ENCODE results near the gene ADAMTS6.

The ADAMTS6 gene

DNA sequence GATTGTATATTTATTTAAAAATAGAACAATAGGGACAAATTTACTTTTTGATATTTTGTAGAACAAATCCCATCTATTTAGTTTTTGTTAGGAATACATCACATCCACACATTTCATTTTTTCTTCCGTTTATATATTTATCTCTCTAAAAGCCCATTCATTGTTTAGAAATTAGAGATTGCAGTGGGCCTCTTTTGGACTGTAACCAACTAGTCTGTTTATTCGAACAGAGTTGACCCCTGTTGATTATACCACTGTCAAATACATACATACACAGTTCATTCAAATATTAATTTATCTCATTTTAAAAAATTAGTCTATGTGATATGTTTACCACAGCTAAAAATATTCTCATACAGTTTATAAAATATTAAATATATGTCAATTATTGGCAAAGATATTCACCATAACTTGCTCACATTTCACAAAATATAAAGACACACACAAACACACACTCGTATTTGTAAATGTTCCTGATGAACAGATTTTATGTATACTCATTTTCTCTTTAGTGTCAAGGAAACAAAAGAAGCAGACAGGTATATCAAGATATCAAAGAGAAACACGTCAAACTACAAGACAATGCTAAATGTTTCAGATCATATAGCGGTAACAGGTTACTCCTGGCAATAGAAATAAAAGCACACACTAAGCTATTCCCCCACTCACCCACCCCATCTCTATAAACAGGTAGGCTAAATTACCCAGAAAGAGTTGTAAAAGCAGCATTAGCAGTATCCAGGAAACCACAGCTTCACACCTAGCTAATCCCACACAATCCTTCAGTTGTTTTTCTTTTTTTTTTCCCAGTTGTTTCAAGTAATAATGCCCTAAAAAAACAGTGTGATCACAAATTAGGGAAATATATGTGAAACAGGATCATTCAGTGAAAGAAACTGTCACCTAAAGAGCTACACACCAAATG lies 283.9 kb downstream of the ADAMTS6 start:
- Histone ChIP-seq H2BK5ac (ENCODE audit: low read depth, low read length, poor library complexity) (no peak overlapping the region), H2AK5ac (ENCODE audit: low read length) (no peak overlapping the region), H3K79me1 (ENCODE audit: low read length) (no peaks in the 10 kb centered on the region), H3K18ac (ENCODE audit: low read length) (no peak overlapping the region), H2BK12ac (ENCODE audit: low read length) (no peak overlapping the region), H3K14ac (ENCODE audit: low read length) (no peak overlapping the region), H3K4ac (ENCODE audit: low read depth, low read length) (no peak overlapping the region), H3K4me1 (ENCODE audit: control insufficient read depth in 1 of 2, insufficient read depth in 2 of 2, low read length in 2 of 2) (no peaks in the 10 kb centered on the region), H3K9ac (ENCODE audit: low read length) (no peak overlapping the region), H4K8ac (ENCODE audit: low read depth, low read length) (no peak overlapping the region), H3K4me2 (ENCODE audit: low read length) (no peak overlapping the region), H2AFZ (ENCODE audit: insufficient read depth, low read length, poor library complexity) (no peak overlapping the region), H3K23ac (ENCODE audit: low read length) (no peak overlapping the region), H4K91ac (ENCODE audit: low read depth, low read length) (no peak overlapping the region), H4K12ac (ENCODE audit: low read depth, low read length) (no peak overlapping the region), H3K27ac (ENCODE audit: low read depth, low read length) (no peak overlapping the region), H3K9me3 (ENCODE audit: insufficient read depth, low read depth, low read length) (no peaks in the 10 kb centered on the region), H2BK120ac (ENCODE audit: insufficient read depth, low read length, poor library complexity) (no peak overlapping the region), H3K4me3 (ENCODE audit: low read depth, low read length) (no peak overlapping the region), H3K27me3 (ENCODE audit: insufficient read depth, low read length) (no peaks in the 10 kb centered on the region), H3K79me2 (ENCODE audit: control insufficient read depth, insufficient read depth, low read length, poor library complexity) (no peaks in the 10 kb centered on the region), H3K36me3 (ENCODE audit: control insufficient read depth in 1 of 2, insufficient read depth in 2 of 2, low read length in 2 of 2) (peaks cover 2 to 7% of the 10 kb centered on the region in 2 experiments)
- DNase-seq, result no peak
- no CpG with 5 or more reads among the region's 5 CpGs for WGBS (ENCODE audit: extremely low coverage, insufficient coverage, insufficient read length)

DNA sequence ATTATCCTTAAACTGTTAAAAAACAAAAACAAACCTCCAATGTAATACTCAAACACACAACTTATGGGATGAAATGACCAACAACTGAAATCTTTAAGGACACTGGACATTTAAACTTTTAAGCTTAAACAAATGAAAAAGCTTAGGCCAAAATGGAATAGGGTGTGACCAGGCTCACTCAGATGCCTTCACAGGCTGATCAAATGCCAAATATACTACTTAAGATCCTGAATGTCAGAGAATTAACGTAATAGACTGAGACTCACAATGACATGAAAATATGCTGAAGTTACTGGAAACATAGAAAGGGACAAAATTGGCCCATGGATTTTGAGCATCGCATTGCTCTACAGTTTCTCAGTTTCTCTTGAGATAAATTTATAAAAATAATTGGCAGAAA lies 286.8 kb downstream of the ADAMTS6 start:
- H2BK5ac ChIP-seq (ENCODE audit: low read depth, low read length, poor library complexity), result no peak overlapping the region
- no peaks in the 10 kb centered on the region for H3K79me1 ChIP-seq (ENCODE audit: low read length)
- no peak overlapping the region for H2AFZ ChIP-seq (ENCODE audit: insufficient read depth, low read length, poor library complexity)
- H3K36me3 ChIP-seq (ENCODE audit: control insufficient read depth in 1 of 2, insufficient read depth in 2 of 2, low read length in 2 of 2), result peaks cover 0 to 5% of the 10 kb centered on the region in 2 experiments
- no peak overlapping the region for H3K14ac ChIP-seq (ENCODE audit: low read length)
- H3K27me3 ChIP-seq (ENCODE audit: insufficient read depth, low read length), result no peaks in the 10 kb centered on the region
- no peak overlapping the region for H2AK5ac ChIP-seq (ENCODE audit: low read length)
- no peak overlapping the region for H3K4me2 ChIP-seq (ENCODE audit: low read length)
- H4K8ac ChIP-seq (ENCODE audit: low read depth, low read length), result no peak overlapping the region
- H3K4ac ChIP-seq (ENCODE audit: low read depth, low read length), result no peak overlapping the region
- no peak overlapping the region for H3K27ac ChIP-seq (ENCODE audit: low read depth, low read length)
- H3K23ac ChIP-seq (ENCODE audit: low read length), result no peak overlapping the region
- H2BK120ac ChIP-seq (ENCODE audit: insufficient read depth, low read length, poor library complexity), result no peak overlapping the region
- H3K9ac ChIP-seq (ENCODE audit: low read length), result no peak overlapping the region
- no peak overlapping the region for H2BK12ac ChIP-seq (ENCODE audit: low read length)
- no peaks in the 10 kb centered on the region for H3K9me3 ChIP-seq (ENCODE audit: insufficient read depth, low read depth, low read length)
- WGBS (ENCODE audit: extremely low coverage, insufficient coverage, insufficient read length), result no CpG with 5 or more reads among the region's 2 CpGs
- H4K91ac ChIP-seq (ENCODE audit: low read depth, low read length), result no peak overlapping the region
- DNase-seq, result no peak
- H3K4me3 ChIP-seq (ENCODE audit: low read depth, low read length), result no peak overlapping the region
- H3K79me2 ChIP-seq (ENCODE audit: control insufficient read depth, insufficient read depth, low read length, poor library complexity), result no peaks in the 10 kb centered on the region
- no peak overlapping the region for H4K12ac ChIP-seq (ENCODE audit: low read depth, low read length)
- H3K18ac ChIP-seq (ENCODE audit: low read length), result no peak overlapping the region
- no peaks in the 10 kb centered on the region for H3K4me1 ChIP-seq (ENCODE audit: control insufficient read depth in 1 of 2, insufficient read depth in 2 of 2, low read length in 2 of 2)

DNA sequence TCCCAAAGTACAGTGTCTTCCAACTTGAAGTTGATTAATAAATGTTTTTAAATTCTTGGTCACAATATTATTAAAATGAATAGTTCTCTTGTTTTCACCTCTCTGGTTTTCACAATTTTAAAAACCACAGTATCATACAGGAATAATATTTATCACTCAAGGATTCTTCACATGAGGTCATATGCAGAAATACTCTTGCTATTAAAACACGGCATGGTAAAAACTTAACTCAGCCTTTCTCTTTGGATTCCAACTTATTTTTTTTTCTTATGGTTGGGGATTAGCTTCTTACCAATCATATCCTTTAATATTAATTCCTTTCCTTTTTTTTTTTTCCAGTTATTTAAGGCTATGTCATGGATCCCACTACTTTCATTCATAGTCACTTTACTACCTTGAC lies 289.4 kb downstream of the ADAMTS6 start:
- no peak overlapping the region for H2AK5ac ChIP-seq (ENCODE audit: low read length)
- H3K36me3 ChIP-seq (ENCODE audit: control insufficient read depth in 1 of 2, insufficient read depth in 2 of 2, low read length in 2 of 2), result peaks cover 3 to 8% of the 10 kb centered on the region in 2 experiments
- H3K4me2 ChIP-seq (ENCODE audit: low read length), result no peak overlapping the region
- no peak for DNase-seq
- WGBS (ENCODE audit: extremely low coverage, insufficient coverage, insufficient read length), result no CpG with 5 or more reads among the region's 1 CpG
- H3K79me2 ChIP-seq (ENCODE audit: control insufficient read depth, insufficient read depth, low read length, poor library complexity), result peaks cover 2% of the 10 kb centered on the region
- peaks cover 3% of the 10 kb centered on the region in 2 experiments for H3K4me1 ChIP-seq (ENCODE audit: control insufficient read depth in 1 of 2, insufficient read depth in 2 of 2, low read length in 2 of 2)
- H2BK12ac ChIP-seq (ENCODE audit: low read length), result no peak overlapping the region
- no peaks in the 10 kb centered on the region for H3K27me3 ChIP-seq (ENCODE audit: insufficient read depth, low read length)
- no peak overlapping the region for H3K27ac ChIP-seq (ENCODE audit: low read depth, low read length)
- H3K9ac ChIP-seq (ENCODE audit: low read length), result no peak overlapping the region
- H4K12ac ChIP-seq (ENCODE audit: low read depth, low read length), result no peak overlapping the region
- H3K18ac ChIP-seq (ENCODE audit: low read length), result no peak overlapping the region
- H3K4me3 ChIP-seq (ENCODE audit: low read depth, low read length), result no peak overlapping the region
- no peak overlapping the region for H3K14ac ChIP-seq (ENCODE audit: low read length)
- H4K91ac ChIP-seq (ENCODE audit: low read depth, low read length), result no peak overlapping the region
- no peak overlapping the region for H2AFZ ChIP-seq (ENCODE audit: insufficient read depth, low read length, poor library complexity)
- H2BK5ac ChIP-seq (ENCODE audit: low read depth, low read length, poor library complexity), result no peak overlapping the region
- H2BK120ac ChIP-seq (ENCODE audit: insufficient read depth, low read length, poor library complexity), result no peak overlapping the region
- no peak overlapping the region for H4K8ac ChIP-seq (ENCODE audit: low read depth, low read length)
- peaks cover 2% of the 10 kb centered on the region for H3K79me1 ChIP-seq (ENCODE audit: low read length)
- no peak overlapping the region for H3K23ac ChIP-seq (ENCODE audit: low read length)
- no peaks in the 10 kb centered on the region for H3K9me3 ChIP-seq (ENCODE audit: insufficient read depth, low read depth, low read length)
- H3K4ac ChIP-seq (ENCODE audit: low read depth, low read length), result no peak overlapping the region

DNA sequence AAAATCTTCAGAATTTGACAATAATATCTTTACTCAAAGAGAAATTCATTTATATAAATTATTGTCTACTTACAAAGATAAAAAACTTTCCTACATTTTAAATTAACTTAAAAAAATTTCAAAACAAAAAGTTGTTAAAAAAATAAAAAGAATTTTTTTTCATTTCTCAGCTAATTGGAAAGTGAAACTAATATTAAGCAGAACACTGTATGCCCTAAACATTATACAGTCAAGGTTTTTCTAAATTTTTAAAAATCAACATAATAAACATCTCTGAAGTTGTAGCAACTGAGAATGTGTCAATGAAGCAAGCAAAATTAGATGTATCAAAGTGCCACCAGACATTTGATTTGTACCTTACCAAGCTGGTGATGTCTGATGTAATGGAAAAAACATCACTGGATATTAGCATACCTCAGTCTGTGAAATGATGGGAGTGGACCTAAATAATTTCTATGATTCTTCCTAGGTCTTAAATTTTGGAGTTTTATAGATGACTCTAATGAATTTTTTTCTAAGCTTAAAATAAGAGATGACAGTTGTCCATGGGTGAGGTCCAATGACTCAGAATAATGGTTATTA lies 290.1 kb downstream of the ADAMTS6 start:
- H3K36me3 ChIP-seq (ENCODE audit: control insufficient read depth in 1 of 2, insufficient read depth in 2 of 2, low read length in 2 of 2), result peaks cover 3 to 6% of the 10 kb centered on the region in 2 experiments
- no peak overlapping the region for H4K91ac ChIP-seq (ENCODE audit: low read depth, low read length)
- H3K4me2 ChIP-seq (ENCODE audit: low read length), result no peak overlapping the region
- no peak overlapping the region for H2BK5ac ChIP-seq (ENCODE audit: low read depth, low read length, poor library complexity)
- no peaks in the 10 kb centered on the region for H3K27me3 ChIP-seq (ENCODE audit: insufficient read depth, low read length)
- no peak overlapping the region for H3K14ac ChIP-seq (ENCODE audit: low read length)
- H3K9ac ChIP-seq (ENCODE audit: low read length), result no peak overlapping the region
- no peak overlapping the region for H4K8ac ChIP-seq (ENCODE audit: low read depth, low read length)
- H3K4me3 ChIP-seq (ENCODE audit: low read depth, low read length), result no peak overlapping the region
- peaks cover 3% of the 10 kb centered on the region in 2 experiments for H3K4me1 ChIP-seq (ENCODE audit: control insufficient read depth in 1 of 2, insufficient read depth in 2 of 2, low read length in 2 of 2)
- peaks cover 2% of the 10 kb centered on the region for H3K79me2 ChIP-seq (ENCODE audit: control insufficient read depth, insufficient read depth, low read length, poor library complexity)
- no peak overlapping the region for H2AFZ ChIP-seq (ENCODE audit: insufficient read depth, low read length, poor library complexity)
- H4K12ac ChIP-seq (ENCODE audit: low read depth, low read length), result no peak overlapping the region
- H3K79me1 ChIP-seq (ENCODE audit: low read length), result peaks cover 2% of the 10 kb centered on the region
- H3K4ac ChIP-seq (ENCODE audit: low read depth, low read length), result no peak overlapping the region
- H2BK12ac ChIP-seq (ENCODE audit: low read length), result no peak overlapping the region
- no peaks in the 10 kb centered on the region for H3K9me3 ChIP-seq (ENCODE audit: insufficient read depth, low read depth, low read length)
- no peak overlapping the region for H3K18ac ChIP-seq (ENCODE audit: low read length)
- no peak for DNase-seq
- H3K23ac ChIP-seq (ENCODE audit: low read length), result no peak overlapping the region
- H2BK120ac ChIP-seq (ENCODE audit: insufficient read depth, low read length, poor library complexity), result no peak overlapping the region
- H3K27ac ChIP-seq (ENCODE audit: low read depth, low read length), result no peak overlapping the region
- H2AK5ac ChIP-seq (ENCODE audit: low read length), result no peak overlapping the region
